Brain microvascular endothelial cell (primary cell): ENCODE data around the gene EPN3.
A peak's percentile ranks its signal among the peaks of the same experiment; 100 is the strongest.

Experiments used
- DNase-seq: peaks from one replicate; pipeline ENCODE4 v3.0.0-alpha.2; 2020
- H3K27ac ChIP-seq: fragments of 250-450 bp; sonication (Bioruptor Pico); 2 replicates; pipeline ENCODE4 v1.5.1; 2020; ENCODE audit warnings: mild to moderate bottlenecking, moderate library complexity
- H3K27me3 ChIP-seq: fragments of 250-450 bp; sonication (Bioruptor Pico); replicated peaks from 2 replicates; pipeline ENCODE4 v1.5.1; 2020; ENCODE audit warnings: mild to moderate bottlenecking
- H3K36me3 ChIP-seq: fragments of 250-450 bp; sonication (Bioruptor Pico); replicated peaks from 2 replicates; pipeline ENCODE4 v1.5.1; 2020; ENCODE audit warnings: mild to moderate bottlenecking
- H3K4me3 ChIP-seq: 2 replicates; pipeline ENCODE4 v1.5.1; 2011; ENCODE audit warnings: low read depth, mild to moderate bottlenecking, control low read depth, low read length, moderate library complexity
- CTCF ChIP-seq: IDR thresholded peaks from 2 replicates; pipeline ENCODE4 v1.5.1; 2011; ENCODE audit warnings: low read depth, mild to moderate bottlenecking, moderate library complexity, low read length, control low read depth, inconsistent platforms; ENCODE audit errors: missing control alignments
- in situ Hi-C: cut with HindIII; loops from 2 replicates; pipeline ENCODE4 v1.10.0; 2017; ENCODE audit warnings: low sequenced_read_pairs, low pct_ligation_motif_present

EPN3 gene

GRCh38 chr17:50562242-50563091, 29.9 kb downstream of the EPN3 start:
- DNase-seq: no peak
- TF ChIP-seq CTCF: no peak
- Histone ChIP-seq H3K27ac (no peak overlapping the region), H3K27me3 (peaks cover 66% of the 10 kb centered on the region), H3K36me3 (no peaks in the 10 kb centered on the region), H3K4me3 (no peak overlapping the region)
- in situ Hi-C loops: loop anchor here (25.0 kb wide), 1 partner anchor 125 kb away; no protein-coding TSS in a partner anchor

GRCh38 chr17:50563092-50563511, 30.6 kb downstream of the EPN3 start:
- Histone ChIP-seq H3K27me3 (peaks cover 62% of the 10 kb centered on the region), H3K36me3 (no peaks in the 10 kb centered on the region), H3K4me3 (no peak overlapping the region), H3K27ac (no peak overlapping the region)
- in situ Hi-C loops: loop anchor here (25.0 kb wide), 1 partner anchor 124 kb away; no protein-coding TSS in a partner anchor
- no peak for DNase-seq
- peak; percentile 18 for TF ChIP-seq CTCF

GRCh38 chr17:50564916-50565315, 32.4 kb downstream of the EPN3 start:
- no peak overlapping the region for H3K27ac ChIP-seq
- peaks cover 44% of the 10 kb centered on the region for H3K27me3 ChIP-seq
- in situ Hi-C loops: loop anchor here (25.0 kb wide), 1 partner anchor 122 kb away; no protein-coding TSS in a partner anchor
- no peak overlapping the region for H3K4me3 ChIP-seq
- DNase-seq: peak; percentile 36
- TF ChIP-seq CTCF: no peak
- H3K36me3 ChIP-seq: no peaks in the 10 kb centered on the region

GRCh38 chr17:50565402-50566350, 33.1 kb downstream of the EPN3 start:
- H3K4me3 ChIP-seq: no peak overlapping the region
- no peak for TF ChIP-seq CTCF
- no peaks in the 10 kb centered on the region for H3K36me3 ChIP-seq
- peaks cover 40% of the 10 kb centered on the region for H3K27me3 ChIP-seq
- in situ Hi-C loops: loop anchor here (25.0 kb wide), 1 partner anchor 122 kb away; no protein-coding TSS in a partner anchor
- no peak for DNase-seq
- H3K27ac ChIP-seq: no peak overlapping the region

- in situ Hi-C loops: loop anchor here (25.0 kb wide), 1 partner anchor 120 kb away; no protein-coding TSS in a partner anchor
- H3K36me3 ChIP-seq: no peaks in the 10 kb centered on the region
- no peak for TF ChIP-seq CTCF
- no peak overlapping the region for H3K27ac ChIP-seq
- no peak overlapping the region for H3K4me3 ChIP-seq
- no peak for DNase-seq
- H3K27me3 ChIP-seq: peaks cover 34% of the 10 kb centered on the region
Measured at GRCh38 chr17:50566886-50567285, 34.4 kb downstream of the EPN3 start.
